Endothelial cell (in vitro differentiated cells): ENCODE measurements around the gene MCF2L2. TPM values are rescaled to one million over a fixed set of nuclear protein-coding genes. Genes with fewer than 3 reads are reported as not detected.

Source experiments
- DNase-seq: peaks from one replicate; pipeline ENCODE4 v3.0.0; 2021; ENCODE audit warnings: low spot score
- H3K27ac Mint-ChIP-seq: one replicate; pipeline ENCODE4 v1.8.0; 2021; ENCODE audit warnings: mixed read lengths, inconsistent platforms; ENCODE audit not compliant: unreplicated experiment
- H3K27me3 Mint-ChIP-seq: one replicate; pipeline ENCODE4 v1.8.0; 2021; ENCODE audit warnings: mild to moderate bottlenecking, moderate library complexity, mixed read lengths, inconsistent platforms; ENCODE audit not compliant: unreplicated experiment
- H3K36me3 Mint-ChIP-seq: one replicate; pipeline ENCODE4 v1.8.0; 2021; ENCODE audit warnings: mild to moderate bottlenecking, low read depth, mixed read lengths, inconsistent platforms; ENCODE audit not compliant: unreplicated experiment
- H3K4me1 Mint-ChIP-seq: one replicate; pipeline ENCODE4 v1.8.0; 2021; ENCODE audit warnings: mild to moderate bottlenecking, mixed read lengths, inconsistent platforms; ENCODE audit not compliant: unreplicated experiment
- H3K4me3 Mint-ChIP-seq: one replicate; pipeline ENCODE4 v1.8.0; 2021; ENCODE audit warnings: mild to moderate bottlenecking, mixed read lengths, inconsistent platforms; ENCODE audit not compliant: unreplicated experiment
- H3K9me3 Mint-ChIP-seq: one replicate; pipeline ENCODE4 v1.8.0; 2021; ENCODE audit warnings: mixed read lengths, inconsistent platforms; ENCODE audit not compliant: unreplicated experiment
- CTCF ChIP-seq: fragments of 200-600 bp; sonication (generic); IDR thresholded peaks from one replicate; pipeline ENCODE4 v1.5.0; 2021; ENCODE audit warnings: antibody characterized with exemption; ENCODE audit not compliant: unreplicated experiment
- total RNA-seq: library from RNA; stranded (reverse); fragmentation: NEBNext Ultra II Directional; extraction: Animal tissue kit (Norgen Biotek cat#: 25700); gene quantifications from one replicate; pipeline ENCODE4 v1.2.1, GENCODE V29; 2021; ENCODE audit not compliant: unreplicated experiment

The MCF2L2 gene
- total RNA-seq, 1 donor from 2014 or later = 1.8 TPM

DNA sequence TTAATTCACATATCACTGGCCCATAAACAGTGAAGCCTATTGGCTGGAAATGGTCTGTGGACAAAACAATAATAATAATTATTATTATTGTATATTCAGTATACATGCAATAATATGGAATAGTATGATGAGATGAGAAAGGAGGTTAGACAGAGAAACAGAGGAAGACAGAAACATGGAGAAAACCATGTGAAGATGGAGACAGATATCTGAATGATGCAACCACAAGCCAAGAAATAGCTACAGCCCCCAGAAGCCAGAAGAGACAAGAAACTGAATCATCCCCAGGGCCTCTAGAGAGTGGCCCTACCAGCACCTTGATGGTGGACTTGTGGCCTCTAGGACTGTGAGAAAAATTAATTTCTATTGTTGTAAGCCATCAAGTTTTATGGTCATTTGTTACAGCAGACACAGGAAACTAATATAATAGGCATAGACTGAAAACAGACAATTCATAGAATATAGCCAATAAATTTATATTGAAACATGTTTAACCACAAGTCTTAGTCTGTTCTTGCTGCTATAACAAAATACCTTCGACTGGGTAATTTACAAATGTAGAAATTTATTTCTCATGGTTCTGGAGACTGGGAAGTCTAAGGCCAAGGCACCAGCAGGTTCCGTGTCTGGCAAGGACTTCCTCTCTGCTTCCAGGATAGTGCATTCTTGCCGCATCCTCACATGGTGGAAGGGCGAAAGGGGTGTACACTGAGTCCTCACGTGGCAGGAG is 31.6 kb downstream of the MCF2L2 start:
- no peak for DNase-seq
- Mint-ChIP-seq H3K9me3 (no peaks in the 10 kb centered on the region), H3K4me3 (no peak overlapping the region), H3K4me1 (peaks cover 5% of the 10 kb centered on the region), H3K27me3 (no peaks in the 10 kb centered on the region), H3K27ac (no peak overlapping the region), H3K36me3 (no peaks in the 10 kb centered on the region)
- no peak for TF ChIP-seq CTCF

GRCh38 chr3:183394150-183394549 is 34.3 kb downstream of the MCF2L2 start:
- Mint-ChIP-seq H3K27ac (no peak overlapping the region), H3K9me3 (no peaks in the 10 kb centered on the region), H3K4me3 (no peak overlapping the region), H3K27me3 (no peaks in the 10 kb centered on the region), H3K4me1 (peaks cover 5% of the 10 kb centered on the region), H3K36me3 (no peaks in the 10 kb centered on the region)
- no peak for TF ChIP-seq CTCF
- DNase-seq = no peak

- H3K27ac Mint-ChIP-seq = no peak overlapping the region
- peaks cover 5% of the 10 kb centered on the region for H3K4me1 Mint-ChIP-seq
- H3K36me3 Mint-ChIP-seq = no peaks in the 10 kb centered on the region
- no peak for TF ChIP-seq CTCF
- H3K9me3 Mint-ChIP-seq = no peaks in the 10 kb centered on the region
- H3K27me3 Mint-ChIP-seq = no peaks in the 10 kb centered on the region
- no peak for DNase-seq
- H3K4me3 Mint-ChIP-seq = no peak overlapping the region
Measured at GRCh38 chr3:183393625-183394024, 34.8 kb downstream of the MCF2L2 start.

- Mint-ChIP-seq H3K27me3 (no peaks in the 10 kb centered on the region), H3K27ac (no peak overlapping the region), H3K4me1 (peaks cover 5% of the 10 kb centered on the region), H3K9me3 (no peaks in the 10 kb centered on the region), H3K36me3 (no peaks in the 10 kb centered on the region), H3K4me3 (no peak overlapping the region)
- DNase-seq = no peak
- TF ChIP-seq CTCF = no peak
Measured at GRCh38 chr3:183392186-183393034, 36.0 kb downstream of the MCF2L2 start.

DNA sequence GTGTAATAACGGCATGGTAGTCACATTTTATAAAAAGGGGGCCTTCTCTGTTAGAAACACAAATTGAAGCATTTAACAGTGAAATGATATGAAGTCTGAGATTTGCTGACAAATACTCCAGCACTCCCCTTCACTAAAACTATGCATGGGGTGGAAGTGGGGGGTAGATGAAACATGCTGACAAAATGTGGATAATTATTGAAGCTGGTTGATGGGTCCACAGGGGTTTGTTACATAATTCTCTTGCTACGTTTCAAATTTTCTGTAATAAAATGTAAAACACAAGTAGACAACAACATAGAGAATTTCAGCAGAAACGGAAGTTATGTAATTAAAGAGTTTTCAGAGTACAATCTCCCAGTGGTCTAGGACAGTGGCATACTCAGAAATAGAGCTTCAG is 37.0 kb downstream of the MCF2L2 start:
- no peak for DNase-seq
- Mint-ChIP-seq H3K4me1 (peaks cover 5% of the 10 kb centered on the region), H3K27ac (no peak overlapping the region), H3K36me3 (no peaks in the 10 kb centered on the region), H3K27me3 (no peaks in the 10 kb centered on the region), H3K4me3 (no peak overlapping the region), H3K9me3 (no peaks in the 10 kb centered on the region)
- TF ChIP-seq CTCF = no peak
